Endometrial microvascular endothelial cells (primary cell): ENCODE data around the gene CUEDC2. TPM values are rescaled to one million over a fixed set of nuclear protein-coding genes. Genes with fewer than 3 reads are reported as not detected.

Experiments
- in situ Hi-C: cut with HindIII; loops from 2 replicates; pipeline ENCODE4 v1.10.0; 2017; ENCODE audit warnings: low sequenced_read_pairs, low pct_unique_long_range_greater_than_20kb; ENCODE audit errors: inconsistent ontology term
- total RNA-seq: library from RNA; depleted of rRNA; stranded (reverse); fragments of >200 nt; gene quantifications from one replicate; pipeline ENCODE4 v1.2.3, GENCODE V29; 2015; ENCODE audit errors: inconsistent ontology term

CUEDC2 gene
- total RNA-seq, 1 donor from 2014 or later, result 82.7 TPM

- in situ Hi-C loops, result no loop called here
These were observed 18.4 kb downstream of the CUEDC2 start for GRCh38 chr10:102413806-102414561.

- in situ Hi-C loops, result no loop called here
These were observed 19.2 kb downstream of the CUEDC2 start for GRCh38 chr10:102413053-102413705.

DNA sequence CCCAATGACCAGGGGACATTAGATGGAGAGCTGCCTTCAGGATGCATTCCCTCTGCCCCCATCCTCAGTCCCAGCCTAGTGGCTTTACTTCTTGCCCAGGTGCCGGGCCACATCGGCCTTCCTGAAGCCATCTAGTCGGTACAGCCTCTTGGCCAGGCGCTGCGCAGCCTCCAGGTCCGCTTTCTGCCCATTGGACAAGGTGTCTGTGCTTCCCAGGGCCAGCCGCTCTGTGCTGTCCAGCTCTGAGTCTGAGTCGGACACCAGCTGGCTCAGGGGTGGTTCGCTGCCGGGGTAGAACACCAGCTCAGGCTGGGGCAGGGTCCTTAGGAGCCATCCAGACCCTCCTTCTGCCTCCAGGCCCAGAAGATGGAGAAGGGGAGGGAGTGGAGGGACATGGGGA, 20.1 kb downstream of the CUEDC2 start:
- in situ Hi-C loops, result no loop called here

- in situ Hi-C loops, result no loop called here
These were observed 20.8 kb downstream of the CUEDC2 start for GRCh38 chr10:102411341-102412255.

- in situ Hi-C loops, result no loop called here
These were observed 21.8 kb downstream of the CUEDC2 start for GRCh38 chr10:102410429-102411073.

GRCh38 chr10:102409604-102410428, 22.6 kb downstream of the CUEDC2 start:
- in situ Hi-C loops, result no loop called here

GRCh38 chr10:102408728-102409603, 23.4 kb downstream of the CUEDC2 start:
- in situ Hi-C loops, result no loop called here

- in situ Hi-C loops, result no loop called here
These were observed 24.1 kb downstream of the CUEDC2 start for GRCh38 chr10:102408131-102408727.

- in situ Hi-C loops, result no loop called here
These were observed 24.8 kb downstream of the CUEDC2 start for GRCh38 chr10:102407425-102408130.

- in situ Hi-C loops, result no loop called here
These were observed 25.6 kb downstream of the CUEDC2 start for GRCh38 chr10:102406815-102407214.

- in situ Hi-C loops, result no loop called here
These were observed 26.7 kb downstream of the CUEDC2 start for GRCh38 chr10:102405632-102406031.

- in situ Hi-C loops, result no loop called here
These were observed 27.2 kb downstream of the CUEDC2 start for GRCh38 chr10:102405108-102405571.

DNA sequence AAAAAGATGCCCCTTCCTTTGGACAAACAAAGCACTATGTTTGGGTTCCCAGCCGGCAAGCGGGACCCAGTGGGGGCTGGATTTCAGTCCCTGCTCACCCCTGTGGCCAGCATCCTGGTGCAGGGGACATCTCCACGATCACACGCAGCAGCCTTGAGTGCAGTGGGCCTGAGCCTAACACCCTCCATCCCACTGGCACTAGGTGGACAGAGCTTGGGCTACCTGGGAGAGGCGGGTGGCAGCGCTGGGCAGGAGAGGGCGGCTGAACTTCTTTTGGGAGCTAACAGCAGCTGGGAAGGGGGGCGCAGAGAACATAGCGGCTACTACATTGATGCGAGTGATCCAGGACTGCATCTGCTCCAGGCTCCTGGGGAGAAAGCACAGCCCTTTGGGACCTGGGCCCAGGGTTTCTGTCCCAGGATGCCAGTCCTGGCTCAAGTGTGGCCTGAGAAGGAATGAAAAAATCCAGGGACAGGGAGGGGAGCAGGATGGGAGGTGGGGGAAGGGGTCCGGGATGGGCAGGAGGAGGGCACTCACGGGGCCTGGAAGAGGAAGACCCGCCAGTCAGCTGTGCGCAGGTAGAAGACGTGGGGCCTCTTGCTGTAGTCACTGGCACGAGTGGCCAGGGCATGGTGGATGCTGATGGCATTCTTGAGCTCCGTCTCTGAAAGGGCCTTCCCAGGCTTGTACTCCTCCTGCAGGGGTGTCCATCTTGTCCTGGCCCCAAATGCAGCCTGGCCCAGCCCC, 27.8 kb downstream of the CUEDC2 start:
- in situ Hi-C loops, result no loop called here

DNA sequence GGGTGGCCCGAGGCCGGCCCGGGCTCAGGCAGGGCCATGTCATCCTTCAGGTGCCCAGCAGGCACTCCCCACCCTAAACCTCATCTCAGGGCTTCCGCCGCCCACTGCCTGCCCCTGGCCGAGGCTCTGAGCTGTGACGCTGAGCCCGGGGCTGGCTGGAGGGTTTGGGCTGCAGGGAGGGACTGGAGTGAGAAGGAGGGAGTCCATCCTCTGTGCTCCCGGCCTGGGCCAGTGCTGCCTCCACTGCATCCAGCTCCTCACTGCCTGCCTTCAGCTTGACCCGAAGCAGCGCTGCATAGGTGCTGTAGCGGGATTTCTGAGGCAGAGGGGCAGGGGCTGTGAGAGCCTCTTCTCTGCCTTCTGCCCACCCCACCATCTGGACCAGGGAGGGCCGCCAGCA, 29.3 kb downstream of the CUEDC2 start:
- in situ Hi-C loops, result no loop called here

- in situ Hi-C loops, result no loop called here
These were observed 29.9 kb downstream of the CUEDC2 start for GRCh38 chr10:102402512-102402896.
